Measurements from ENCODE around the gene AP3B2.
A peak's percentile ranks its signal among the peaks of the same experiment; 100 is the strongest.
"Not testable (repeated sequence)": the region's sequence is repeated elsewhere in the genome, so short reads cannot be mapped to it uniquely, and the experiment has no call there.

Gene AP3B2

DNA sequence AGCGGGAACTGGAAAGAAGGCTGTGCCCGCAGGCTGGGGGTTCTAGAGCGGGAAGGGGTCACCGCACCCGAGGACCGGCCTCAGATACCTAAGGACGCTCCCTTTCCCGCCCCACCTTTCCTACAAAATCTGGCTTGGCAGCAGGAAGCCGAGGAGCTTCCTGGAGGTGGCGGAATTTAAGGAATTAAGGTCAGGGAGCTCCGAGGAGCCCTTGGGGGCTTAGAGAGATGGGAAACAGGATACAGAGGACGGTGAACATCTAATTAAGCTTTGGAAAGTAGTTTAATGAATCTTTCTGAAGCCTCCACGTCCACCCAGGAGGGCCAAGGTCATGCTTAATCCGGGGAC lies 507 bp upstream of the AP3B2 start:
- H3K27ac ChIP-seq = peak overlapping the region; percentile 97
- H3K4me3 ChIP-seq (ENCODE audit: low read depth, low read length) = peak overlapping the region; percentile 80
- no peaks in the 10 kb centered on the region for H3K9me3 ChIP-seq (ENCODE audit: severe bottlenecking)
- DNase-seq = no peak
- H3K36me3 ChIP-seq = peaks cover 2% of the 10 kb centered on the region
- TF ChIP-seq, protein P1, sequence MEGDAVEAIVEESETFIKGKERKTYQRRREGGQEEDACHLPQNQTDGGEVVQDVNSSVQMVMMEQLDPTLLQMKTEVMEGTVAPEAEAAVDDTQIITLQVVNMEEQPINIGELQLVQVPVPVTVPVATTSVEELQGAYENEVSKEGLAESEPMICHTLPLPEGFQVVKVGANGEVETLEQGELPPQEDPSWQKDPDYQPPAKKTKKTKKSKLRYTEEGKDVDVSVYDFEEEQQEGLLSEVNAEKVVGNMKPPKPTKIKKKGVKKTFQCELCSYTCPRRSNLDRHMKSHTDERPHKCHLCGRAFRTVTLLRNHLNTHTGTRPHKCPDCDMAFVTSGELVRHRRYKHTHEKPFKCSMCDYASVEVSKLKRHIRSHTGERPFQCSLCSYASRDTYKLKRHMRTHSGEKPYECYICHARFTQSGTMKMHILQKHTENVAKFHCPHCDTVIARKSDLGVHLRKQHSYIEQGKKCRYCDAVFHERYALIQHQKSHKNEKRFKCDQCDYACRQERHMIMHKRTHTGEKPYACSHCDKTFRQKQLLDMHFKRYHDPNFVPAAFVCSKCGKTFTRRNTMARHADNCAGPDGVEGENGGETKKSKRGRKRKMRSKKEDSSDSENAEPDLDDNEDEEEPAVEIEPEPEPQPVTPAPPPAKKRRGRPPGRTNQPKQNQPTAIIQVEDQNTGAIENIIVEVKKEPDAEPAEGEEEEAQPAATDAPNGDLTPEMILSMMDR (IDR thresholded peaks at IDR 0.05; ENCODE audit: low read depth, low read length) = no peak
- no peaks in the 10 kb centered on the region for H3K27me3 ChIP-seq (ENCODE audit: insufficient read depth, low read depth, severe bottlenecking)

- peak overlapping the region; percentile 97 for H3K27ac ChIP-seq
- DNase-seq = peak; percentile 26
- H3K27me3 ChIP-seq (ENCODE audit: insufficient read depth, low read depth, severe bottlenecking) = no peaks in the 10 kb centered on the region
- peak overlapping the region; percentile 80 for H3K4me3 ChIP-seq (ENCODE audit: low read depth, low read length)
- H3K36me3 ChIP-seq = peaks cover 2% of the 10 kb centered on the region
- TF ChIP-seq, protein P1 (IDR thresholded peaks at IDR 0.05; ENCODE audit: low read depth, low read length) = no peak
- no peaks in the 10 kb centered on the region for H3K9me3 ChIP-seq (ENCODE audit: severe bottlenecking)
These were observed 624 bp downstream of the AP3B2 start for GRCh38 chr15:82709081-82709420.

DNA sequence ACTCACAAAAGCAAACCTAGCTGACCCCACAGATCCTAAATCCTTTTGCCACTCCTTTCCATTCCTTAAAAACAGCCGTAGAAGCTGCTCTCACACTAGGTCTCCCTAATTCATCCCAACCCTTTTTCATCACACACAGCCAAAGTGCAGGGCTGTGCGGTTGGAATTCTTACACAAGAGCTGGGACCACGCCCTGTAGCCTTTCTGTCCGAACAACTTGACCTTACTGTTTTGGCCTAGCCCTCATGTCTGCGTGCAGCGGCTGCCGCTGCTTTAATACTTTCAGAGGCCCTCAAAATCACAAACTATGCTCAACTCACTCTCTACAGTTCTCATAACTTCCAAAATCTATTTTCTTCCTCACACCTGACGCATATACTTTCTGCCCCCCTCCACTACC lies 3.8 kb downstream of the AP3B2 start:
- H3K9me3 ChIP-seq (ENCODE audit: severe bottlenecking); H3K4me3 ChIP-seq (ENCODE audit: low read depth, low read length); H3K27me3 ChIP-seq (ENCODE audit: insufficient read depth, low read depth, severe bottlenecking); DNase-seq; H3K27ac ChIP-seq: not testable (repeated sequence)
- H3K36me3 ChIP-seq = peaks cover 11% of the 10 kb centered on the region

DNA sequence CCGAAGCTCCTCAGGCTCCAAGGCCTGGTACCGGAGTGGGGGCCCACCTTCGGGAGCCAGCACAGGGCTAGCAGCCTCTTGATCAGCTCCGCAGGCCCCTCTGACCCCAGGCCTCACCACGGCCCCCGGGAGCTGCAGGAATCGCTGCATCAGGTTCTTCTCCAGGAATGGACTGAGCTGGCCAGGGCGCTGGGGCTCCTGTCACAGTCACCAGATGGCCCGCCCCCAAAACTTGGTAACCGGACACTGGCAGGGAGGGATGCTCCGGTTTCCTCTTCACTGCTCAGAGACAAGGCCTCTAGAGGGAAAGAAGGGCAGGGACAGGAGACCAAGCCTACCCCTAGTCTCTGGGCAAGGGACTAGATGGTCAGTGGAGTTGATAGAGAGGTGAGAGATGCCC lies 9.9 kb downstream of the AP3B2 start:
- no peaks in the 10 kb centered on the region for H3K9me3 ChIP-seq (ENCODE audit: severe bottlenecking)
- TF ChIP-seq, protein P1 (IDR thresholded peaks at IDR 0.05; ENCODE audit: low read depth, low read length) = no peak
- no peaks in the 10 kb centered on the region for H3K27me3 ChIP-seq (ENCODE audit: insufficient read depth, low read depth, severe bottlenecking)
- H3K36me3 ChIP-seq = peaks cover 32% of the 10 kb centered on the region
- no peak overlapping the region for H3K4me3 ChIP-seq (ENCODE audit: low read depth, low read length)
- no peak overlapping the region for H3K27ac ChIP-seq
- no peak for DNase-seq

- H3K4me3 ChIP-seq (ENCODE audit: low read depth, low read length) = no peak overlapping the region
- H3K9me3 ChIP-seq (ENCODE audit: severe bottlenecking) = no peaks in the 10 kb centered on the region
- TF ChIP-seq, protein P1 (IDR thresholded peaks at IDR 0.05; ENCODE audit: low read depth, low read length) = no peak
- no peak overlapping the region for H3K27ac ChIP-seq
- DNase-seq = no peak
- H3K36me3 ChIP-seq = peaks cover 32% of the 10 kb centered on the region
- no peaks in the 10 kb centered on the region for H3K27me3 ChIP-seq (ENCODE audit: insufficient read depth, low read depth, severe bottlenecking)
These were observed 10.8 kb downstream of the AP3B2 start for GRCh38 chr15:82698711-82699345.

DNA sequence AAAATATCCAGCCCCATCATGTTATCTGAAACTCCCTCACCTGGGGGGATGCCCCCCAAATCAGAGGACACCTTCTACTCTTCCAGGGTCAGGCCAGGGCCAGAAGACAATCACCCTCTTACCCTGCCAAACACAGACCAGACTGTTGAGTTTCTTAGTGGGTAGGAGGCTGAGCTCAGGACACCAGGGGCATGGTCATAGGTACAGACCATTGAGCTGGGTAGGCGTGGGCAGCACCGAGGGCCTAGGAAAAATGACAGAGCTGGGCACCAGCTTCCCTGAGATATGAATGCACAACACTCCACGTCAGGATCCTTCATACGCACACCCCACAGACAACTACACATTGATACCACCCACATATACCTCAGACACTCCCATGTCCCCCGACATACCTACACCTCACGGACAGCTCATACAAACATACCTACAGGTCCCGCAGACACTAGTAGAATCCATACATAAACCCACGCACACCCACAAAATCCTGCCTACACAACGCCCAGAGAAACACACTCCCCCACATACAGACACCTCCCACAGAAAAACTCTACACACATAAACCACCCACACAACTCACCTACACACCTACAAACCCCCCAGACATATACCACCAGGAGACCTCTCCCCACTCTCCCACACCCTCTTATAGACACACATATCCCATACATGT lies 11.8 kb downstream of the AP3B2 start:
- DNase-seq = no peak
- Histone ChIP-seq H3K9me3 (ENCODE audit: severe bottlenecking) (no peaks in the 10 kb centered on the region), H3K4me3 (ENCODE audit: low read depth, low read length) (no peak overlapping the region), H3K27me3 (ENCODE audit: insufficient read depth, low read depth, severe bottlenecking) (no peaks in the 10 kb centered on the region), H3K27ac (no peak overlapping the region; the same call in 1 of the 2 replicates), H3K36me3 (peaks cover 32% of the 10 kb centered on the region)
- TF ChIP-seq, protein P1 (IDR thresholded peaks at IDR 0.05; ENCODE audit: low read depth, low read length) = no peak

Data from WERI-Rb-1 (cell line).